Osteoblast (primary cell): ENCODE results near the gene CBFA2T3. TPM values are rescaled to one million over a fixed set of nuclear protein-coding genes. Genes with fewer than 3 reads are reported as not detected.
"Not testable (repeated sequence)": the region's sequence is repeated elsewhere in the genome, so short reads cannot be mapped to it uniquely, and the experiment has no call there.

Experiments used
- DNase-seq: peaks from one replicate; pipeline ENCODE4 v3.0.0; 2011; ENCODE audit warnings: low spot score, mixed read lengths; ENCODE audit not compliant: insufficient read length; ENCODE audit errors: missing footprints
- H2AFZ ChIP-seq: 2 replicates; pipeline ENCODE4 v1.6.0; 2011; ENCODE audit warnings: mild to moderate bottlenecking, low read length
- H3K27ac ChIP-seq: 2 replicates; pipeline ENCODE4 v1.5.1; 2011; ENCODE audit warnings: mild to moderate bottlenecking, low read depth, low read length, moderate library complexity
- H3K27me3 ChIP-seq: 2 replicates; pipeline ENCODE4 v1.6.0; 2012; ENCODE audit warnings: mild to moderate bottlenecking, control low read depth, inconsistent platforms, low read length, moderate library complexity; ENCODE audit not compliant: insufficient read depth
- H3K36me3 ChIP-seq: 2 replicates; pipeline ENCODE4 v1.5.1; 2011; ENCODE audit warnings: mild to moderate bottlenecking, low read length, control low read depth, moderate library complexity; ENCODE audit not compliant: insufficient read depth
- H3K4me1 ChIP-seq: 2 replicates; pipeline ENCODE4 v1.5.1; 2011; ENCODE audit warnings: mild to moderate bottlenecking, low read length, control low read depth, moderate library complexity; ENCODE audit not compliant: insufficient read depth
- H3K4me2 ChIP-seq: 2 replicates; pipeline ENCODE4 v1.6.0; 2011; ENCODE audit warnings: mild to moderate bottlenecking, low read length; ENCODE audit not compliant: insufficient read depth
- H3K4me3 ChIP-seq: fragments of 200-600 bp; sonication (generic); 3 replicates; pipeline ENCODE4 v1.5.1; 2012; ENCODE audit warnings: mild to moderate bottlenecking, low read length, inconsistent platforms; ENCODE audit not compliant: insufficient read depth
- H3K79me2 ChIP-seq: 2 replicates; pipeline ENCODE4 v1.6.0; 2012; ENCODE audit warnings: mild to moderate bottlenecking, low read length, control low read depth, inconsistent platforms; ENCODE audit not compliant: insufficient read depth
- H3K9me3 ChIP-seq: 2 replicates; pipeline ENCODE4 v1.5.1; 2011; ENCODE audit warnings: low read depth, low read length, control low read depth
- H4K20me1 ChIP-seq: 2 replicates; pipeline ENCODE4 v1.6.0; 2012; ENCODE audit warnings: mild to moderate bottlenecking, low read length, control low read depth; ENCODE audit not compliant: insufficient read depth
- total RNA-seq: library from RNA; depleted of rRNA; stranded (reverse); fragments of >200 nt; gene quantifications from 2 replicates; pipeline ENCODE4 v1.2.3, GENCODE V29; 2012
- TF ChIP-seq, protein P1 (sequence below): IDR thresholded peaks from 2 replicates; pipeline ENCODE4 v1.5.1; 2011; ENCODE audit warnings: mild to moderate bottlenecking, low read depth, low read length, moderate library complexity; ENCODE audit errors: extremely low read depth

CBFA2T3 gene
- total RNA-seq, 1 donor, result not detected

DNA sequence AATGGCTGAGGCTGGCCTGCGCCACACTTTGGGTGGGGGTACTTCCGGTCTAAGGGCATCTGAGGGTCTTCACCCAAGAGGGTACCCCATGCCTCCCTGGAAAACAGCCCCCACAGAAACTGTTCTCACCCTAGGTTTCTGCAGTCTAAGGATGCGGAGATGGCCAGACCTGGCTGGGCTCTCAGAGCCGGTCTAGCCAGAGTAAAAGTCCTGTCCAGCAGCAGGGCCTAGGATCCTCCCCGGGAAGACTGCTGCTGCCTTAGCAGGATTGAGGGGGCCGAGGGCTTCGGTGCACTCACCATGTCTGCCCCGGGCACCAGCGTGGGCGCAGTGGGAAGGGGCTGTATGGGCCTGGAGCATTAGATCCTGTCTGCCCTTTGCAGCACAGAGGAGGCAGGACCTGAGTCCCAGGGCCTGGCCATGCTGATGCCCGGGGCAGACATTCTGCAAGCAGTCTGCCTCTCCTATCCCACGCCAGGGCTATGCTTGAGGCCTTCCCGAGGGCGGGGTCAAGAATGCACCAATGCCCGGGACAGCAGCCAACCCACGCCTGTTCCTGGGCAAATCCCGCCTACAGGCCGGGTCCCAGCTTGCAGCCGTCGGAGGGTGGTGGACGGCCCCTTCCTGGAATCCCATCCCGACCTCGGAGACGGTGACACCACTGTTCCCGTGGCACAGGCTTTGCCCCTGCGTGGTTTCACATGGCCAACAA, 54.7 kb downstream of the CBFA2T3 start:
- Histone ChIP-seq H2AFZ (peak overlapping the region; percentile 68), H3K4me3 (no peak overlapping the region), H3K36me3 (no peaks in the 10 kb centered on the region), H3K27me3 (peaks cover 4% of the 10 kb centered on the region), H3K4me1 (peaks cover 21% of the 10 kb centered on the region), H3K79me2 (no peaks in the 10 kb centered on the region), H3K27ac (no peak overlapping the region), H3K9me3 (no peaks in the 10 kb centered on the region), H4K20me1 (no peaks in the 10 kb centered on the region), H3K4me2 (peak overlapping the region; percentile 39)
- peak; percentile 98 for DNase-seq
- TF ChIP-seq, protein P1, sequence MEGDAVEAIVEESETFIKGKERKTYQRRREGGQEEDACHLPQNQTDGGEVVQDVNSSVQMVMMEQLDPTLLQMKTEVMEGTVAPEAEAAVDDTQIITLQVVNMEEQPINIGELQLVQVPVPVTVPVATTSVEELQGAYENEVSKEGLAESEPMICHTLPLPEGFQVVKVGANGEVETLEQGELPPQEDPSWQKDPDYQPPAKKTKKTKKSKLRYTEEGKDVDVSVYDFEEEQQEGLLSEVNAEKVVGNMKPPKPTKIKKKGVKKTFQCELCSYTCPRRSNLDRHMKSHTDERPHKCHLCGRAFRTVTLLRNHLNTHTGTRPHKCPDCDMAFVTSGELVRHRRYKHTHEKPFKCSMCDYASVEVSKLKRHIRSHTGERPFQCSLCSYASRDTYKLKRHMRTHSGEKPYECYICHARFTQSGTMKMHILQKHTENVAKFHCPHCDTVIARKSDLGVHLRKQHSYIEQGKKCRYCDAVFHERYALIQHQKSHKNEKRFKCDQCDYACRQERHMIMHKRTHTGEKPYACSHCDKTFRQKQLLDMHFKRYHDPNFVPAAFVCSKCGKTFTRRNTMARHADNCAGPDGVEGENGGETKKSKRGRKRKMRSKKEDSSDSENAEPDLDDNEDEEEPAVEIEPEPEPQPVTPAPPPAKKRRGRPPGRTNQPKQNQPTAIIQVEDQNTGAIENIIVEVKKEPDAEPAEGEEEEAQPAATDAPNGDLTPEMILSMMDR, result no peak

DNA sequence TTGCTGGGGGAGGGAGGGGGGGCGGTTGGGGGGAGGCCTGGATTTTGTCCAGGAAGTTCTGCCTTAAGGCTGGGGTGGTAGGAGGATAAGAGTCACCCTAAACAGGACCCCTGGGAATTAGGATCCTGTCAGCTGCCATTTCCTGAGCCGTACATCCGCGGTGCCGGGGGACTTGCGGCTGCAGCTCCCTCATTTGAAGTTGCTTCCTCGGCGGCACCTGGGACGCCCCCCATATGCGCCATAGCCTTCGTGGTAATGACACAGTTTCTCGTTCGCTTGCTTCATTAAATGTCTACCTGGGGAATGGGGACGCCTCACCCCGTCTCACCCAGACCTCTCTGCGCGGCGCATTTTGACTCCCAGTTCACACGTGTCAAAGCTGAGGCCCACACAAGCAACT, 55.4 kb downstream of the CBFA2T3 start:
- Histone ChIP-seq H3K4me1 (peaks cover 21% of the 10 kb centered on the region), H3K4me2 (no peak overlapping the region), H2AFZ (no peak overlapping the region), H3K36me3 (no peaks in the 10 kb centered on the region), H3K27ac (no peak overlapping the region), H3K9me3 (no peaks in the 10 kb centered on the region), H3K79me2 (no peaks in the 10 kb centered on the region), H4K20me1 (no peaks in the 10 kb centered on the region), H3K27me3 (peaks cover 4% of the 10 kb centered on the region), H3K4me3 (no peak overlapping the region)
- TF ChIP-seq, protein P1, result no peak
- DNase-seq, result no peak

DNA sequence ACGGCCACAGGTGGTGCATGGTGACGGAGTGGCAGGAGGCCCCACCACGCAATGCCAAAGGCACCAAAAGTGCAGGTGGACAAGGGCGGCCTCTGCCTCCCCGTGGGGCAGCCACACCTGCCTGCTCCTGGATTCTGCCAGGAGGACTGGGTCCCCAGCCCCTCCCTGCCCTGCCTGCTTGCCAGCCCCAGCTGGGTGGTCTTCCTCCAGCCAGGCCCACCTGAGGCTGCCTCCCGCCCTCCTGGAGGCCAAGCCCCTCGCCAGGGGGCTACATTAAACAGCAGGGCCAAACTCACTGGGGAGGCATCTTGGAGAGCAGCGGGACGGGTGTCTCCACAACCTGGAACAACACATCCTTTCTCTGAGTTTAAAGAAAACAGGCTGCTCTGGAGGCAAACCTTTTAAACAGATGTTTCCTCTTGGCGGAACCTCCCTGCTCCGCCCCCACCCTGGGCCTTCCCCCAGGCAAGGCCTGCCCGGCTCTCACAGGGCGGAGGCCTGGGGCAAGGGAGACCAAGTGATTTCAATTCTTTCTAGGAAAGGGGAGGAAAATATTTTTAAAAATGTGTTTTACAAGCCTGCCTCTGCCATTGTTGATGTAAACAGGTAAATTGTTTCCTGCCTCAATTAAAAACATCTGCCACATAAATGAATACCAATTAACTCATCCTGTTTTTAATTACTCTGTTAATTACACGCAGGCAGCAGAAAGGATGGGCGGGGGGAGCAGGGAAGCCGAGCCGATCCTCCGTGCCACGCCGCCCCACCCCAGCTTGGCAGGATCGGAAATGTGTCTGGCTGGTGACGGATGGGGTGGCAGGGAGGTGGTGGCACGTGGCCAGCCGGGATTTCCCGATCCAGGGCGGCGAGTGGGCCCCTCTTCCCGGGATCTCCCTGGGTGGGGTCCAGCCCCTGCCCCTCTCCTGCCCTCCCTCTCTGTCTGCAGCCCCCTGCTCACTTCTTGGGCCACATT, 56.1 kb downstream of the CBFA2T3 start:
- Histone ChIP-seq H3K4me3 (no peak overlapping the region), H3K27ac (no peak overlapping the region), H2AFZ (no peak overlapping the region), H3K4me2 (no peak overlapping the region), H3K79me2 (no peaks in the 10 kb centered on the region), H4K20me1 (no peaks in the 10 kb centered on the region), H3K36me3 (no peaks in the 10 kb centered on the region), H3K9me3 (no peaks in the 10 kb centered on the region), H3K27me3 (peaks cover 2% of the 10 kb centered on the region), H3K4me1 (peaks cover 15% of the 10 kb centered on the region)
- TF ChIP-seq, protein P1, result no peak
- DNase-seq, result peak; percentile 97

DNA sequence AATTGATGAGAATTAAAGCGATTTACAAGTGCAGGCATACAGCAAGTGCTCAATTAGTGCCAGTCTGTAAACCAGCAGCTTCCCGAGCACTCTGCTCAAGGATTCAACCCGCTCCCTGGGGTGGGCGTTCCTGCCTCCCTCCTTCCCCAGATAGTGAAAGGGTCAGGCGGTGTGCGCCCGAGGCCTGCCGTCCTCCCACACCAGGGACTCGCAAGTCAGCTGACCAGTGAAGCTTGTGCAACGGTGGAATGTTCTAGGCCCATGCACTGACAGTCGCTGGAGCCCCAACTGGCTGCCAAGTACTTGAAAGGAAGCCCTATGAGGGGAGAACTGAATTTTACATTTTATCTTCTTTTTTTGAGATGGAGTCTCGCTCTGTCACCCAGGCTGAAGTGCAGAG, 57.1 kb downstream of the CBFA2T3 start:
- Histone ChIP-seq H3K9me3 (no peaks in the 10 kb centered on the region), H3K27me3 (no peaks in the 10 kb centered on the region), H3K4me3 (no peak overlapping the region), H2AFZ (no peak overlapping the region), H3K4me1 (peaks cover 6% of the 10 kb centered on the region), H3K4me2 (no peak overlapping the region), H3K79me2 (no peaks in the 10 kb centered on the region), H3K27ac (no peak overlapping the region), H4K20me1 (no peaks in the 10 kb centered on the region), H3K36me3 (no peaks in the 10 kb centered on the region)
- DNase-seq, result no peak
- TF ChIP-seq, protein P1, result no peak

DNA sequence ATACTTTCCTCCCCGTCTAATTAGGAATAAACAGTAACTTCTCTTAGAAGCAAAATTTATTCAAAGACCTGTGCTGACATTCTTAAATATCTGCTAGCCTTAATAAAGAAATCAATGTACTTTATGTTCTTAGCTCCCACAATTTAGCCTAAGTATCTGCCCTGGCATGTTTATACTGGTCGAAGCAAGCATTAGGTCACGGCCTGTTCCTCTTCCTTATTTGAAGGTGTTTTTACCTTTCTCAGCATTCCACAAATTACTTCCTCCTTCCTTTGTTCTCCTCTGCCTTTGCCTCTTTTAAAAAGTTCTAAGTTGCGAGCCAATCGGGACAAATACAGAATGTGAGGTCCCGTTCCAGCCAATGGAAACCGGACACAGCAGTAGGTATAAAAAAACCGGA, 58.1 kb downstream of the CBFA2T3 start:
- not testable (repeated sequence) for H3K4me2 ChIP-seq, H3K4me1 ChIP-seq, H4K20me1 ChIP-seq, H3K9me3 ChIP-seq, H2AFZ ChIP-seq, H3K27ac ChIP-seq, H3K27me3 ChIP-seq, H3K36me3 ChIP-seq, H3K79me2 ChIP-seq, H3K4me3 ChIP-seq, DNase-seq
